ENCODE results near the gene RAB4B. TPM values are rescaled to one million over a fixed set of nuclear protein-coding genes. Genes with fewer than 3 reads are reported as not detected.
A peak's percentile ranks its signal among the peaks of the same experiment; 100 is the strongest.

The RAB4B gene
- total and polyA plus RNA-seq, 12 donors: 25.8 to 135 (median 68.2) TPM

DNA sequence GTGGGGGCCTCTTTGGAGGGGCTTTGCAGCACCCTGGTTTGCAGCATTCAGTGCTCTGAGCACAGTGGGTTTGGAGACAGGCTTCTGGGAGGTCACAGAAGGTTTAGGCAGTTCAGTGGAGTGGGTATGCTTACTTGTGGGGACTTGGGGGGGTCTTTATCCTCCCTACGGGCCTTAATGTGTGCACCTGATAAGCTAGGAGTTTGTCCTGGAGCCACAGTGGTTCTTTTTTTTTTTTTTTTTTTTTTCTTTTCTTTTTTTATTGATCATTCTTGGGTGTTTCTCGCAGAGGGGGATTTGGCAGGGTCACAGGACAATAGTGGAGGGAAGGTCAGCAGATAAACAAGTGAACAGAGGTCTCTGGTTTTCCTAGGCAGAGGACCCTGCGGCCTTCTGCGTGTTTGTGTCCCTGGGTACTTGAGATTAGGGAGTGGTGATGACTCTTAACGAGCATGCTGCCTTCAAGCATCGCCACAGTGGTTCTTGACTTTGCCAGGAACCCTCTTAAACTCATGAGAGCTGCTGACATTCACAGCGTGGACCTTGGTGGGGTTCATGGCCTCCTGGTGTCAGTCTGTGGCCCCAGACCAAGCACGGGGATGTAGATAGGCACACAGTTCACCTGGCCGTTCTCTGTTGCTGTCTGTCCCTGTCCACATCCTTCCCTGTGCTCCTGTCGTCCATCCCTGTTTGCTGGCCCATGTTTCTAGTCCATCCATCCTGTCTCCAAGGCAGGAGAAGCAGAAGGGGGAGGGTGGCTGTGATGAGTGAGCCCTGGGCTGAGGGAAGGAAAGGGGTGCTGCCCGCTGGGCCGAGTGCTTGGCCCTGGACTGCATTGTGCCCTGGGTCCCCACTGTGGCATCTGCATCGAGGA is 23.6 kb downstream of the RAB4B start:
- H3K27ac ChIP-seq: peak overlapping the region in 4 of 5 donors; percentile 4 to 94 (median 77)
- peak overlapping the region in 1 of 4 donors; percentile 87 for H3K4me3 ChIP-seq
- intact Hi-C loops (cut with DNase I): loop anchor here in 1 of 2 donors (5.0 kb wide), 1 partner anchor 139 kb away; no protein-coding TSS in a partner anchor
- TF ChIP-seq POLR2A (IDR thresholded peaks at IDR 0.05): no peak
- TF ChIP-seq, protein P1, sequence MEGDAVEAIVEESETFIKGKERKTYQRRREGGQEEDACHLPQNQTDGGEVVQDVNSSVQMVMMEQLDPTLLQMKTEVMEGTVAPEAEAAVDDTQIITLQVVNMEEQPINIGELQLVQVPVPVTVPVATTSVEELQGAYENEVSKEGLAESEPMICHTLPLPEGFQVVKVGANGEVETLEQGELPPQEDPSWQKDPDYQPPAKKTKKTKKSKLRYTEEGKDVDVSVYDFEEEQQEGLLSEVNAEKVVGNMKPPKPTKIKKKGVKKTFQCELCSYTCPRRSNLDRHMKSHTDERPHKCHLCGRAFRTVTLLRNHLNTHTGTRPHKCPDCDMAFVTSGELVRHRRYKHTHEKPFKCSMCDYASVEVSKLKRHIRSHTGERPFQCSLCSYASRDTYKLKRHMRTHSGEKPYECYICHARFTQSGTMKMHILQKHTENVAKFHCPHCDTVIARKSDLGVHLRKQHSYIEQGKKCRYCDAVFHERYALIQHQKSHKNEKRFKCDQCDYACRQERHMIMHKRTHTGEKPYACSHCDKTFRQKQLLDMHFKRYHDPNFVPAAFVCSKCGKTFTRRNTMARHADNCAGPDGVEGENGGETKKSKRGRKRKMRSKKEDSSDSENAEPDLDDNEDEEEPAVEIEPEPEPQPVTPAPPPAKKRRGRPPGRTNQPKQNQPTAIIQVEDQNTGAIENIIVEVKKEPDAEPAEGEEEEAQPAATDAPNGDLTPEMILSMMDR (IDR thresholded peaks at IDR 0.05): no peak
- H3K9me3 ChIP-seq (replicated peaks in 1 of 3): no peaks in the 10 kb centered on the region
- peaks cover 57 to 77% of the 10 kb centered on the region in 2 donors for H3K4me1 ChIP-seq (replicated peaks in 1 of 2)
- H3K36me3 ChIP-seq (replicated peaks in 1 of 2): peaks cover 0 to 14% of the 10 kb centered on the region in 2 donors
- DNase-seq: no peak
- WGBS, 4 donors: 14 to 29% (median 23%) methylated on average over 6 to 13 of the region's 13 CpGs
- H3K27me3 ChIP-seq: no peaks in the 10 kb centered on the region

DNA sequence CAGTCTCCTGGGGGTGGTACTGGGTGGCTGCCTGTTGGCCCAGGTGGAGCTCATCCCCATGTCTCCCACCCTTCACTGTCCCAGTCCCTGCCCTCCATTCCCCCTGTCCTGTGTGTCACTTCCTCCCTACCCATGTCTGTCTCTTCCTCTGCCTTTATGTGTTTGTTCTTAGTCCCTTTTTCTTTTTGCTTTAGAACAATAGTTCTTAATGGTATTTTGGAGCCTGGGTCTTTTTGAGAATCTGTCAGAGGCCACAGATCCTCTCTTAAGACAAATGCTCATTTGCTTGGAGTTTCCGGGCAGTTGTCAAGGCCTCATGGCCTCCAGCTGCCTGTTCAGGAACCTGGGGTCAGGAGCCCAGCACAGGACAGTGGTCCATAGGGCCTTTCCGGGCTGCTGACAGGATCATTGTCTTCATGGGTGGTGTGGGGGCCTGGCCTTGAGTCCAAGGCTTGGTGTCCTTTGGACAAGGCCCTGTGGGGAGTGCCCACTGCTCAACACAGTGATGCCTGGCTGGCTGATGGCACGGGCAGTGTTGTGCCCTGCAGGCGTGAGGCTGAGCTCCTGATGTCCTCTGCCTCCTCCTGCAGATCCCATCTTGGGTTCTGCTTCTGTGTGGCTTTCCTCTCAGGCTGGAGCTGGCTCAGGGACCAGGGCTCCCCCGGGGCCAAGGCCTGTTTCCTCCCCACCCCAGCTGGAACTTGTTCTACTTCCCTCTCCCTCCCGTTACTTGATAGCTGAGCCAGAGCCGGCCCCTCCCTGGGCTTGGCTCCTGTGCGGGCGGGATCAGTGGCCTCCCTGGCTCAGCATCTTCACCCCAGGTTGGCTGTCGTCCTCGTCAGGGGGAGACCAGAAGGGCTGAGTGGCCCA is 24.5 kb downstream of the RAB4B start:
- Histone ChIP-seq H3K9me3 (replicated peaks in 1 of 3) (no peaks in the 10 kb centered on the region), H3K27me3 (no peaks in the 10 kb centered on the region), H3K4me3 (peak overlapping the region in 1 of 4 donors; percentile 6), H3K27ac (peak overlapping the region; percentile 4 to 94 (median 60)), H3K4me1 (replicated peaks in 1 of 2) (peaks cover 57 to 83% of the 10 kb centered on the region in 2 donors), H3K36me3 (replicated peaks in 1 of 2) (peaks cover 0 to 19% of the 10 kb centered on the region in 2 donors)
- TF ChIP-seq, protein P1 (IDR thresholded peaks at IDR 0.05): no peak
- TF ChIP-seq POLR2A (IDR thresholded peaks at IDR 0.05): no peak
- 11 to 23% (median 13%) methylated on average over 5 to 11 of the region's 11 CpGs for WGBS, 4 donors
- DNase-seq: peak in 6 of 7 donors; percentile 56 to 81 (median 62)
- intact Hi-C loops (cut with DNase I): loop anchor here in 1 of 2 donors (5.0 kb wide), 1 partner anchor 140 kb away; no protein-coding TSS in a partner anchor

DNA sequence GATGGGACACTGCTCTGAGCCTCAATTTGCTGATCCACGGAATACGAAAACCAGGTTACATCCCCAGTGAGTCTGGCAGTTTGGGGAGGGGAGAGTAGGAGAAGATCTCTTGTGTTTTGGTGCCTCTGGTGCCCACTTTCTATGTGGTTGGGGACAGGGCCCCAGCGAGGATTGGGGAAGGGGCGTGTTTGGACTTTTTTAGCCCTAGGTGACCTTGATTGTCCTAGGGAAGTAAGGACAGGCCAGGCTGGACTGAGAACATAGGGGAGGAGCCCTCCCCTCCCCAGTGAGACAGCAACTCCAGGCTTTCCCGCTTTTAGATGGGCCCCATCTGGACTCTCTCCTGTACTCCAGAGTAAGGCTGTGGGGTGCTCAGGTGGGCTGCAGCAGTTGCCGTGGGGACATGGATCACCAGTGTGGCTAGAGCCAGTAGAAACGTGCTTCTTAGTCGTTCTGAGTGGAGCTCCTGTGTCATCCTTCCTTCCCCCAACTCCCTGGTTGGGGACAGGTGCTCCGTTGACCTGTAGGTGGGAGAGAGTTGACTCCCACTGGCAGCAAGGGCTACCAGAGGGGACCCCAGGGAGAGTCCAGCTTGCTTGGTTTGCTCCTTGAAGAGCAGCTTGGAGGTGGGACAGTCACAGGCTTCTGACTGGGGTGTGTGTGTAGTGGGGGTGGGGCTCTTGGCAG is 25.3 kb downstream of the RAB4B start:
- Histone ChIP-seq H3K27ac (peak overlapping the region; percentile 4 to 94 (median 60)), H3K9me3 (replicated peaks in 1 of 3) (no peaks in the 10 kb centered on the region), H3K36me3 (replicated peaks in 1 of 2) (peaks cover 0 to 27% of the 10 kb centered on the region in 2 donors), H3K27me3 (no peaks in the 10 kb centered on the region), H3K4me1 (replicated peaks in 1 of 2) (peaks cover 49 to 79% of the 10 kb centered on the region in 2 donors), H3K4me3 (peak overlapping the region in 1 of 4 donors; percentile 6)
- peak in 1 of 7 donors; percentile 55 for DNase-seq
- TF ChIP-seq, protein P1 (IDR thresholded peaks at IDR 0.05): no peak
- no peak for TF ChIP-seq POLR2A (IDR thresholded peaks at IDR 0.05)
- intact Hi-C loops (cut with DNase I): loop anchor here in 1 of 2 donors (5.0 kb wide), 1 partner anchor 141 kb away; no protein-coding TSS in a partner anchor
- 31 to 40% (median 34%) methylated on average over 8 to 9 of the region's 9 CpGs for WGBS, 4 donors

All from adrenal gland (tissue), 12 donors.